ENCODE measurements around the gene LEAP2. TPM values are rescaled to one million over a fixed set of nuclear protein-coding genes. Genes with fewer than 3 reads are reported as not detected.

The LEAP2 gene
- polyA plus RNA-seq, 1 of the 3 experiments (the other 2 are of a cell fraction), result 0.64 TPM

GRCh38 chr5:132836852-132837251, 36.6 kb upstream of the LEAP2 start:
- Histone ChIP-seq H4K20me1 (ENCODE audit: insufficient read depth) (no peaks in the 10 kb centered on the region), H3K36me3 (replicated peaks in 1 of 2; ENCODE audit: control insufficient read depth in 1 of 2, insufficient read depth in 2 of 2, low read length in 1 of 2) (no peaks in the 10 kb centered on the region), H3K9me2 (no peaks in the 10 kb centered on the region), H3K9me3 (no peaks in the 10 kb centered on the region), H3K79me2 (ENCODE audit: insufficient read depth) (no peaks in the 10 kb centered on the region), H3K9ac (no peak overlapping the region), H3K4me2 (no peak overlapping the region), H3K4me3 (ENCODE audit: low read depth in 2 of 2, low read length in 1 of 2) (no peak overlapping the region), H2AFZ (ENCODE audit: low read depth) (no peak overlapping the region), H3K27me3 (ENCODE audit: insufficient read depth) (no peaks in the 10 kb centered on the region), H3K4me1 (ENCODE audit: control insufficient read depth in 1 of 2, insufficient read depth in 2 of 2, low read depth in 1 of 2, low read length in 1 of 2) (no peaks in the 10 kb centered on the region; a peak in 2 of 4 replicates), H3F3A (replicated peaks; ENCODE audit: insufficient read depth) (no peaks in the 10 kb centered on the region), H3K27ac (ENCODE audit: low read depth in 2 of 2, low read length in 1 of 2) (no peak overlapping the region)
- TF ChIP-seq FOSL2 (IDR thresholded peaks at IDR 0.05; ENCODE audit: borderline replicate concordance, low read depth), result no peak
- no peak for TF ChIP-seq MEF2A (IDR thresholded peaks at IDR 0.05; ENCODE audit: borderline replicate concordance, low read depth)
- TF ChIP-seq MXI1 (IDR thresholded peaks at IDR 0.05; ENCODE audit: low read depth, low read length), result no peak
- TF ChIP-seq YY1 (IDR thresholded peaks at IDR 0.05; ENCODE audit: low read depth), result no peak
- DNase-seq, result no peak
- CTCF ChIA-PET, result no interaction called here
- POLR2A ChIA-PET, result no interaction called here
- WGBS (ENCODE audit: low lambda C conversion rate), result 92% methylated on average over 1 of the region's 1 CpG

- POLR2A ChIA-PET, result no interaction called here
- Histone ChIP-seq H3K9me2 (no peaks in the 10 kb centered on the region), H3K27ac (ENCODE audit: low read depth in 2 of 2, low read length in 1 of 2) (no peak overlapping the region), H2AFZ (ENCODE audit: low read depth) (no peak overlapping the region), H3K4me1 (ENCODE audit: control insufficient read depth in 1 of 2, insufficient read depth in 2 of 2, low read depth in 1 of 2, low read length in 1 of 2) (no peaks in the 10 kb centered on the region; a peak in 2 of 4 replicates), H3F3A (replicated peaks; ENCODE audit: insufficient read depth) (no peaks in the 10 kb centered on the region), H3K27me3 (ENCODE audit: insufficient read depth) (no peaks in the 10 kb centered on the region), H3K4me2 (no peak overlapping the region), H4K20me1 (ENCODE audit: insufficient read depth) (no peaks in the 10 kb centered on the region), H3K4me3 (ENCODE audit: low read depth in 2 of 2, low read length in 1 of 2) (no peak overlapping the region), H3K79me2 (ENCODE audit: insufficient read depth) (no peaks in the 10 kb centered on the region), H3K9ac (no peak overlapping the region), H3K36me3 (replicated peaks in 1 of 2; ENCODE audit: control insufficient read depth in 1 of 2, insufficient read depth in 2 of 2, low read length in 1 of 2) (no peaks in the 10 kb centered on the region), H3K9me3 (no peaks in the 10 kb centered on the region)
- TF ChIP-seq NRF1 (IDR thresholded peaks at IDR 0.05; ENCODE audit: low read depth, low read length) (no peak), JUND (IDR thresholded peaks at IDR 0.05) (no peak), CTCF (IDR thresholded peaks at IDR 0.05) (no peak), SIN3A (IDR thresholded peaks at IDR 0.05; ENCODE audit: borderline replicate concordance, low read depth, low read length) (no peak)
- TF ChIP-seq, protein P1, sequence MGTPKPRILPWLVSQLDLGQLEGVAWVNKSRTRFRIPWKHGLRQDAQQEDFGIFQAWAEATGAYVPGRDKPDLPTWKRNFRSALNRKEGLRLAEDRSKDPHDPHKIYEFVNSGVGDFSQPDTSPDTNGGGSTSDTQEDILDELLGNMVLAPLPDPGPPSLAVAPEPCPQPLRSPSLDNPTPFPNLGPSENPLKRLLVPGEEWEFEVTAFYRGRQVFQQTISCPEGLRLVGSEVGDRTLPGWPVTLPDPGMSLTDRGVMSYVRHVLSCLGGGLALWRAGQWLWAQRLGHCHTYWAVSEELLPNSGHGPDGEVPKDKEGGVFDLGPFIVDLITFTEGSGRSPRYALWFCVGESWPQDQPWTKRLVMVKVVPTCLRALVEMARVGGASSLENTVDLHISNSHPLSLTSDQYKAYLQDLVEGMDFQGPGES (IDR thresholded peaks at IDR 0.05; ENCODE audit: low read depth, low read length), result no peak
- WGBS (ENCODE audit: low lambda C conversion rate), result 97% methylated on average over 2 of the region's 2 CpGs
- no peak for DNase-seq
- CTCF ChIA-PET, result interaction anchor here (1.1 to 1.3 kb wide), 2 partner anchors 8 to 18 kb away, joined by 3 to 6 read pairs; partner anchors contain the start of gene SHROOM1
Measured at GRCh38 chr5:132837868-132838267, 35.6 kb upstream of the LEAP2 start.
